ENCODE results near the gene SP140. TPM values are rescaled to one million over a fixed set of nuclear protein-coding genes. Genes with fewer than 3 reads are reported as not detected.

Gene SP140
- total and polyA plus RNA-seq, 9 of the 15 experiments (the other 6 are each of a cell fraction or from before 2014, with no cell fraction given) = 0.04 to 1.1 (median 0.57) TPM; not detected in 1

- no peak overlapping the region for H3K27ac ChIP-seq (ENCODE audit: extremely low read depth, low read depth, low read length)
- peaks cover 4% of the 10 kb centered on the region; the same call in 1 of the 3 replicates for H3K36me3 ChIP-seq (ENCODE audit: control insufficient read depth, insufficient read depth, low read length)
- 11% methylated on average over 1 of the region's 1 CpG for WGBS (ENCODE audit: insufficient coverage, low coverage, missing lambda C conversion rate)
- intact Hi-C loops (cut with micrococcal nuclease) = no loop called here
- no peak overlapping the region for H3K4me2 ChIP-seq (ENCODE audit: insufficient read depth, low read length)
- H3K27me3 ChIP-seq (ENCODE audit: control insufficient read depth in 2 of 2, insufficient read depth in 2 of 2, low read length in 2 of 2) = no peaks in the 10 kb centered on the region
- H3K9ac ChIP-seq (ENCODE audit: insufficient read depth in 1 of 2, low read depth in 2 of 2, low read length in 2 of 2) = no peak overlapping the region
- FAIRE-seq (no peak), ATAC-seq (no peak), DNase-seq (ENCODE audit: extremely low read depth in 1 of 4, low spot score in 3 of 4) (no peak)
- in situ Hi-C loops (cut with MboI) = no loop called here
- H3K4me1 ChIP-seq (replicated peaks in 1 of 2; ENCODE audit: control insufficient read depth in 2 of 2, insufficient read depth in 2 of 2, low read length in 2 of 2) = no peaks in the 10 kb centered on the region
- no peaks in the 10 kb centered on the region for H3K79me2 ChIP-seq (ENCODE audit: control insufficient read depth, insufficient read depth, low read length)
- no peaks in the 10 kb centered on the region for H4K20me1 ChIP-seq (replicated peaks; ENCODE audit: control insufficient read depth, insufficient read depth, low read length)
- BruUV-seq (replicated peaks) = no TSS peak
- CTCF ChIA-PET (ENCODE audit: low intra/inter-chr PET ratio) = no interaction called here
- TF ChIP-seq ATF3 (IDR thresholded peaks at IDR 0.05) (no peak), ATF3 (CRISPR knock-in tag; conservative IDR thresholded peaks at IDR 0.05) (no peak), RNF2 (IDR thresholded peaks at IDR 0.05) (no peak), DDX20 (tag; IDR thresholded peaks at IDR 0.05; ENCODE audit: low read depth) (no peak), ETS2 (tag; IDR thresholded peaks at IDR 0.05; ENCODE audit: borderline replicate concordance, poor library complexity, severe bottlenecking) (no peak), AFF1 (IDR thresholded peaks at IDR 0.05; ENCODE audit: low read depth in 1 of 2, partially characterized antibody in 2 of 2) (no peak), BACH1 (tag; IDR thresholded peaks at IDR 0.05) (no peak)
- POLR2A ChIA-PET = no interaction called here
- H3K9me3 ChIP-seq (replicated peaks; ENCODE audit: control insufficient read depth, insufficient read depth, low read depth, low read length) = no peaks in the 10 kb centered on the region
- H2AFZ ChIP-seq (ENCODE audit: low read depth, low read length) = no peak overlapping the region
- H3K9me1 ChIP-seq (ENCODE audit: control insufficient read depth, insufficient read depth, low read length) = no peaks in the 10 kb centered on the region
- H3K4me3 ChIP-seq = no peak overlapping the region
These were observed 134.5 kb downstream of the SP140 start for GRCh38 chr2:230360028-230360427.
